K562 (cell line): Measurements from ENCODE around the gene SLC2A13. TPM values are rescaled to one million over a fixed set of nuclear protein-coding genes. Genes with fewer than 3 reads are reported as not detected.

ENCODE experiments used
- ATAC-seq: fragments of 200-7000 bp; cut with Tn5 transposase; 3 replicates; pipeline ENCODE4 v1.9.1; 2020; ENCODE audit warnings: moderate library complexity
- BruUV-seq: library from RNA; stranded (reverse); fragments of 400-500 nt; replicated peaks from 2 replicates; lab custom pipeline; 2021; lab: Mats Ljungman, UMichigan
- CTCF ChIA-PET: fragments of 300-600 bp; formaldehyde crosslinking; extraction: SDS; loops from one replicate; lab custom pipeline; 2021; ENCODE audit warnings: low intra/inter-chr PET ratio; lab: Yijun Ruan, JAX
- POLR2A ChIA-PET: fragments of 300-600, 350-650 bp; sonication (Branson Sonifier 250); formaldehyde crosslinking; extraction: SDS; loops from one replicate; lab custom pipeline; 2021; ENCODE audit warnings: antibody characterized with exemption, inconsistent platforms; lab: Yijun Ruan, JAX
- DNase-seq, 4 experiments: peaks; one replicate each; pipeline versions ENCODE4 v3.0.0 to v3.0.0-alpha.2; 2011 to 2018; ENCODE audit warnings: low spot score in 3 of 4, mixed read lengths in 3 of 4; ENCODE audit errors: extremely low read depth in 1 of 4
- FAIRE-seq: peaks from 2 replicates; lab custom pipeline; 2011; peaks lifted over from hg19 to GRCh38; lab: Jason Lieb, UNC
- H2AFZ ChIP-seq: 2 replicates; pipeline ENCODE4 v1.6.0; 2011; ENCODE audit warnings: low read depth, low read length, control low read depth, inconsistent platforms
- H3K27ac ChIP-seq: fragments of 200-600 bp; 3 replicates; pipeline ENCODE4 v1.8.0; 2011; ENCODE audit warnings: low read depth, mild to moderate bottlenecking, control low read depth, inconsistent platforms, low read length, moderate library complexity, mixed read lengths; ENCODE audit errors: extremely low read depth
- H3K27me3 ChIP-seq, 2 experiments: fragments of 300-600 bp in 1 of 2; 2 replicates in 1 of 2; 3 replicates in 1 of 2; pipeline versions ENCODE4 v1.6.0 to v1.8.0; 2011; ENCODE audit warnings: inconsistent platforms in 2 of 2, low read length in 2 of 2, mild to moderate bottlenecking in 1 of 2, mixed read lengths in 1 of 2, moderate library complexity in 1 of 2; ENCODE audit not compliant: control insufficient read depth in 2 of 2, insufficient read depth in 2 of 2
- H3K36me3 ChIP-seq: fragments of 300-600 bp; 3 replicates; pipeline ENCODE4 v1.8.0; 2011; ENCODE audit warnings: mild to moderate bottlenecking, low read length, inconsistent platforms; ENCODE audit not compliant: control insufficient read depth, insufficient read depth
- H3K4me1 ChIP-seq, 2 experiments: fragments of 200-600 bp in 1 of 2; replicated peaks in 1 of 2; 2 replicates in 1 of 2; 3 replicates in 1 of 2; pipeline versions ENCODE4 v1.5.1 to v1.8.0; 2011; ENCODE audit warnings: inconsistent platforms in 2 of 2, low read length in 2 of 2, mild to moderate bottlenecking in 1 of 2, mixed read lengths in 1 of 2, moderate library complexity in 1 of 2; ENCODE audit not compliant: control insufficient read depth in 2 of 2, insufficient read depth in 2 of 2
- H3K4me2 ChIP-seq: 2 replicates; pipeline ENCODE4 v1.6.1; 2011; ENCODE audit warnings: low read length, control low read depth, inconsistent platforms, mixed read lengths; ENCODE audit not compliant: insufficient read depth
- H3K4me3 ChIP-seq: fragments of 200-600 bp; sonication (generic), shearing (Covaris generic); 2 replicates; pipeline ENCODE4 v1.5.1; 2016; ENCODE audit warnings: control low read depth, inconsistent platforms
- H3K79me2 ChIP-seq: fragments of 200-600 bp; 3 replicates; pipeline ENCODE4 v1.8.0; 2011; ENCODE audit warnings: low read length, inconsistent platforms; ENCODE audit not compliant: control insufficient read depth, insufficient read depth
- H3K9ac ChIP-seq, 2 experiments: 2 replicates each; pipeline versions ENCODE4 v1.6.0 to v1.6.1; 2011; ENCODE audit warnings: low read depth in 2 of 2, low read length in 2 of 2, control low read depth in 1 of 2, inconsistent platforms in 1 of 2, mild to moderate bottlenecking in 1 of 2, mixed read lengths in 1 of 2; ENCODE audit not compliant: insufficient read depth in 1 of 2
- H3K9me1 ChIP-seq: one replicate; pipeline ENCODE4 v1.6.0; 2011; ENCODE audit warnings: inconsistent platforms, mild to moderate bottlenecking, low read length, moderate library complexity; ENCODE audit not compliant: control insufficient read depth, insufficient read depth
- H3K9me3 ChIP-seq: replicated peaks from 2 replicates; pipeline ENCODE4 v1.5.1; 2011; ENCODE audit warnings: low read depth, low read length, inconsistent platforms; ENCODE audit not compliant: control insufficient read depth, insufficient read depth
- H4K20me1 ChIP-seq: replicated peaks from 2 replicates; pipeline ENCODE4 v1.6.1; 2011; ENCODE audit warnings: low read length, inconsistent platforms, mixed read lengths; ENCODE audit not compliant: control insufficient read depth, insufficient read depth
- ATF1 ChIP-seq, 2 experiments: fragments of 450-650 bp in 1 of 2; IDR thresholded peaks; 2 replicates each; pipeline ENCODE4 v1.6.1; 2016; ENCODE audit warnings: missing compliant biosample characterization in 1 of 2, missing genetic modification characterization in 1 of 2
- CBX3 ChIP-seq, 2 experiments: IDR thresholded peaks; 1 replicate in 1 of 2; 2 replicates in 1 of 2; pipeline ENCODE4 v1.6.1; 2012; ENCODE audit warnings: inconsistent platforms in 2 of 2, low read length in 2 of 2, borderline replicate concordance in 1 of 2, control low read depth in 1 of 2
- CLOCK ChIP-seq: fragments of 250-450 bp; sonication (Bioruptor Pico); IDR thresholded peaks from 2 replicates; pipeline ENCODE4 v1.4.0; 2020; ENCODE audit warnings: mild to moderate bottlenecking, moderate library complexity, borderline replicate concordance
- MYC ChIP-seq, 2 experiments: fragments of 250-450 bp in 1 of 2; sonication (Bioruptor Pico) in 1 of 2; IDR thresholded peaks; 2 replicates each; pipeline versions ENCODE4 v1.5.1 to v1.6.1; 2012 to 2021; ENCODE audit warnings: low read depth in 2 of 2, borderline replicate concordance in 1 of 2, improper control_type of control experiment in 1 of 2, low read length in 1 of 2, mild to moderate bottlenecking in 1 of 2, moderate library complexity in 1 of 2
- NR2C2 ChIP-seq, 2 experiments: fragments of 200-800 bp in 1 of 2; sonication (Bioruptor generic) in 1 of 2; sonication (generic) in 1 of 2; formaldehyde crosslinking in 1 of 2; IDR thresholded peaks; 2 replicates each; pipeline versions ENCODE4 v1.6.1 to v1.8.0; 2016 to 2022; ENCODE audit warnings: mild to moderate bottlenecking in 1 of 2, missing compliant biosample characterization in 1 of 2, missing genetic modification characterization in 1 of 2, missing genetic modification reagents in 1 of 2
- PURB ChIP-seq: sonication (generic); formaldehyde crosslinking; IDR thresholded peaks from 2 replicates; pipeline ENCODE4 v1.9.0; 2021; ENCODE audit warnings: low read depth, mild to moderate bottlenecking, missing genetic modification reagents
- SMAD2 ChIP-seq: fragments of 150-350 bp; IDR thresholded peaks from 2 replicates; pipeline ENCODE4 v1.6.1; 2014; ENCODE audit warnings: low read depth, mild to moderate bottlenecking, low read length
- TCF3 ChIP-seq: sonication (generic); formaldehyde crosslinking; IDR thresholded peaks from 2 replicates; pipeline ENCODE4 v1.4.0; 2020; ENCODE audit warnings: mild to moderate bottlenecking, missing genetic modification reagents
- ZBTB26 ChIP-seq: fragments of 450-650 bp; formaldehyde crosslinking; IDR thresholded peaks from 2 replicates; pipeline ENCODE4 v1.4.0; 2022; ENCODE audit warnings: missing genetic modification characterization
- ZKSCAN3 ChIP-seq: fragments of 250-450 bp; sonication (Bioruptor Pico); IDR thresholded peaks from 2 replicates; pipeline ENCODE4 v1.4.0; 2020
- ZNF175 ChIP-seq: fragments of 200-800 bp; sonication (Bioruptor generic); IDR thresholded peaks from 2 replicates; pipeline ENCODE4 v1.6.1; 2016; ENCODE audit warnings: low read depth, mild to moderate bottlenecking, missing genetic modification characterization, missing compliant biosample characterization
- ZNF324 ChIP-seq: fragments of 250-450 bp; sonication (Bioruptor Pico); IDR thresholded peaks from 2 replicates; pipeline ENCODE4 v1.4.0; 2020; ENCODE audit warnings: mild to moderate bottlenecking
- WGBS: fragments of 100-300 bp; shearing (Covaris generic); methylation state at CpG from one replicate; pipeline ENCODE4 v1.1.6; 2016; ENCODE audit warnings: low coverage, mixed read lengths; ENCODE audit not compliant: insufficient coverage; ENCODE audit errors: missing lambda C conversion rate; 5-methylcytosine and 5-hydroxymethylcytosine counted together
- in situ Hi-C: fragments of 300-500 bp; cut with MboI; formaldehyde crosslinking; loops from 4 replicates; pipeline ENCODE4 v1.15.0; 2018; ENCODE audit warnings: inconsistent platforms, mixed read lengths
- intact Hi-C: fragments of 100-400 bp; cut with micrococcal nuclease; formaldehyde crosslinking; loops from 2 replicates; pipeline ENCODE4 v1.14.2; 2022
- polyA plus RNA-seq, 8 experiments: library from polyadenylated mRNA; depleted of rRNA in 4 of 8; stranded (reverse) in 5 of 8; unstranded in 3 of 8; fragments of >200 nt; fragmentation: Nextera tagmentation in 2 of 8; fragmentation: Illumina TruSeq in 1 of 8; extraction: Ambion mirVana in 2 of 8; extraction: Trizol in 1 of 8; gene quantifications; 2 replicates each; pipeline versions ENCODE4 v1.2.1 to v1.2.3, GENCODE V29; 2011 to 2014; ENCODE audit warnings: inconsistent platforms in 1 of 8, missing spikeins in 1 of 8
- total RNA-seq, 7 experiments: library from RNA; depleted of rRNA in 6 of 7; stranded (reverse); fragments of >200 nt in 6 of 7; fragmentation: Illumina TruSeq in 2 of 7; extraction: Trizol in 2 of 7; gene quantifications; 2 replicates each; pipeline versions ENCODE4 v1.2.1 to v1.2.3, GENCODE V29; 2011 to 2021; ENCODE audit warnings: low replicate concordance in 1 of 7
- TF ChIP-seq, protein P1 (sequence below): fragments of 450-650 bp; IDR thresholded peaks from 2 replicates; pipeline ENCODE4 v1.6.1; 2018; ENCODE audit not compliant: partially characterized antibody

The SLC2A13 gene
- total and polyA plus RNA-seq, 9 of the 15 experiments (the other 6 are each of a cell fraction or from before 2014, with no cell fraction given), result 1.7 to 12.4 (median 9.0) TPM

DNA sequence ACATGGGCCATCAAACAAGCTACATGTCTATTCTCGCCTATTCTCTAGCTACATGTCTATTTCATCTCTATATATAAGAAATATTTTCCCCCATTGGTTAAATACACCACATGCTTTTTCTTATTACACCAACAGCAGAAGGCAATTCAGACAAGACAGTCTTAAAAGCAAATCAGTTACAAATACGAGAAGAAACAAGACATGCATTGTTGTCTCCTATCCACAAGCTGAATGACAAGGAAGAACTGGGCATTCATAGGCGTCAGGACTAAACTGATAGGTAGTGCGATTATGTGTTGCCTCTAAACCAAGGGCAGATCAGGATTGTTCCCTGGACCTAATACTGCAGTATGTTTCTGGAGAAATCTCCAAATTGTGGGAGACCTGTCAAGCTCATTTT is 19.4 kb downstream of the SLC2A13 start:
- no peaks in the 10 kb centered on the region for H4K20me1 ChIP-seq
- no peak for DNase-seq
- no peaks in the 10 kb centered on the region for H3K9me3 ChIP-seq
- H3K27me3 ChIP-seq, result no peaks in the 10 kb centered on the region
- CTCF ChIA-PET, result no interaction called here
- no peaks in the 10 kb centered on the region; the same call in 2 of the 3 replicates for H3K79me2 ChIP-seq
- H3K4me1 ChIP-seq, result no peaks in the 10 kb centered on the region
- POLR2A ChIA-PET, result no interaction called here
- no peaks in the 10 kb centered on the region for H3K9me1 ChIP-seq
- H3K4me3 ChIP-seq, result no peak overlapping the region
- WGBS, result 92% methylated on average over 4 of the region's 4 CpGs
- H3K27ac ChIP-seq, result no peak overlapping the region
- peaks cover 6% of the 10 kb centered on the region; the same call in 1 of the 3 replicates for H3K36me3 ChIP-seq
- no peak overlapping the region for H3K4me2 ChIP-seq
- BruUV-seq, result no TSS peak
- no peak overlapping the region for H2AFZ ChIP-seq
- ATAC-seq, result no peak
- FAIRE-seq, result no peak
- in situ Hi-C loops (no loop called here), intact Hi-C loops (no loop called here)
- no peak overlapping the region for H3K9ac ChIP-seq
- TF ChIP-seq ZBTB26 (CRISPR knock-in tag) (no peak), NR2C2 (CRISPR knock-in tag; IDR thresholded peaks at IDR 0.05) (no peak), NR2C2 (tag; IDR thresholded peaks at IDR 0.05) (no peak), CLOCK (no peak), ZNF324 (CRISPR knock-in tag) (no peak), ZKSCAN3 (no peak), TCF3 (no peak), ATF1 (CRISPR knock-in tag; IDR thresholded peaks at IDR 0.05) (no peak), ATF1 (tag; IDR thresholded peaks at IDR 0.05) (no peak), CBX3 (IDR thresholded peaks at IDR 0.05; ENCODE audit: borderline replicate concordance in 1 of 2, low read length in 2 of 2) (no peak), SMAD2 (no peak), ZNF175 (CRISPR knock-in tag) (no peak), MYC (IDR thresholded peaks at IDR 0.05; ENCODE audit: low read depth, low read length) (no peak), MYC (CRISPR knock-in tag; IDR thresholded peaks at IDR 0.05; ENCODE audit: borderline replicate concordance, low read depth) (no peak), PURB (CRISPR knock-in tag) (no peak)
- TF ChIP-seq, protein P1, sequence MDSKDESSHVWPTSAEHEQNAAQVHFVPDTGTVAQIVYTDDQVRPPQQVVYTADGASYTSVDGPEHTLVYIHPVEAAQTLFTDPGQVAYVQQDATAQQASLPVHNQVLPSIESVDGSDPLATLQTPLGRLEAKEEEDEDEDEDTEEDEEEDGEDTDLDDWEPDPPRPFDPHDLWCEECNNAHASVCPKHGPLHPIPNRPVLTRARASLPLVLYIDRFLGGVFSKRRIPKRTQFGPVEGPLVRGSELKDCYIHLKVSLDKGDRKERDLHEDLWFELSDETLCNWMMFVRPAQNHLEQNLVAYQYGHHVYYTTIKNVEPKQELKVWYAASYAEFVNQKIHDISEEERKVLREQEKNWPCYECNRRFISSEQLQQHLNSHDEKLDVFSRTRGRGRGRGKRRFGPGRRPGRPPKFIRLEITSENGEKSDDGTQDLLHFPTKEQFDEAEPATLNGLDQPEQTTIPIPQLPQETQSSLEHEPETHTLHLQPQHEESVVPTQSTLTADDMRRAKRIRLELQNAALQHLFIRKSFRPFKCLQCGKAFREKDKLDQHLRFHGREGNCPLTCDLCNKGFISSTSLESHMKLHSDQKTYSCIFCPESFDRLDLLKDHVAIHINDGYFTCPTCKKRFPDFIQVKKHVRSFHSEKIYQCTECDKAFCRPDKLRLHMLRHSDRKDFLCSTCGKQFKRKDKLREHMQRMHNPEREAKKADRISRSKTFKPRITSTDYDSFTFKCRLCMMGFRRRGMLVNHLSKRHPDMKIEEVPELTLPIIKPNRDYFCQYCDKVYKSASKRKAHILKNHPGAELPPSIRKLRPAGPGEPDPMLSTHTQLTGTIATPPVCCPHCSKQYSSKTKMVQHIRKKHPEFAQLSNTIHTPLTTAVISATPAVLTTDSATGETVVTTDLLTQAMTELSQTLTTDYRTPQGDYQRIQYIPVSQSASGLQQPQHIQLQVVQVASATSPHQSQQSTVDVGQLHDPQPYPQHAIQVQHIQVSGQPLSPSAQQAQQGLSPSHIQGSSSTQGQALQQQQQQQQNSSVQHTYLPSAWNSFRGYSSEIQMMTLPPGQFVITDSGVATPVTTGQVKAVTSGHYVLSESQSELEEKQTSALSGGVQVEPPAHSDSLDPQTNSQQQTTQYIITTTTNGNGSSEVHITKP, result no peak
